NAMALWA (cell line): Measurements from ENCODE around the gene GATA3.

ENCODE experiments used
- DNase-seq: peaks from one replicate; pipeline ENCODE4 v3.0.0-alpha.2; 2015; ENCODE audit warnings: low spot score

GATA3 gene

GRCh38 chr10:8037941-8038894 is 16.3 kb upstream of the GATA3 start:
- DNase-seq = no peak

- DNase-seq = no peak
Measured at GRCh38 chr10:8039321-8039881, 15.1 kb upstream of the GATA3 start.

GRCh38 chr10:8040651-8041050 is 13.8 kb upstream of the GATA3 start:
- DNase-seq = no peak

GRCh38 chr10:8041284-8041991 is 13.1 kb upstream of the GATA3 start:
- DNase-seq = no peak

- no peak for DNase-seq
Measured at GRCh38 chr10:8041992-8042720, 12.3 kb upstream of the GATA3 start.

GRCh38 chr10:8042721-8043568 is 11.5 kb upstream of the GATA3 start:
- no peak for DNase-seq

GRCh38 chr10:8043569-8044306 is 10.8 kb upstream of the GATA3 start:
- no peak for DNase-seq

GRCh38 chr10:8044331-8044907 is 10.1 kb upstream of the GATA3 start:
- DNase-seq = no peak

- no peak for DNase-seq
Measured at GRCh38 chr10:8044908-8045725, 9.4 kb upstream of the GATA3 start.

- no peak for DNase-seq
Measured at GRCh38 chr10:8045726-8046494, 8.6 kb upstream of the GATA3 start.

- DNase-seq = no peak
Measured at GRCh38 chr10:8047452-8048280, 6.8 kb upstream of the GATA3 start.

- no peak for DNase-seq
Measured at GRCh38 chr10:8048281-8049008, 6.0 kb upstream of the GATA3 start.

GRCh38 chr10:8049045-8049864 is 5.2 kb upstream of the GATA3 start:
- no peak for DNase-seq

- no peak for DNase-seq
Measured at GRCh38 chr10:8049865-8050555, 4.5 kb upstream of the GATA3 start.

- no peak for DNase-seq
Measured at GRCh38 chr10:8050556-8051108, 3.9 kb upstream of the GATA3 start.
